ENCODE data around the gene ANKRD33B.
"Not testable (repeated sequence)": the region's sequence is repeated elsewhere in the genome, so short reads cannot be mapped to it uniquely, and the experiment has no call there.

Gene ANKRD33B

DNA sequence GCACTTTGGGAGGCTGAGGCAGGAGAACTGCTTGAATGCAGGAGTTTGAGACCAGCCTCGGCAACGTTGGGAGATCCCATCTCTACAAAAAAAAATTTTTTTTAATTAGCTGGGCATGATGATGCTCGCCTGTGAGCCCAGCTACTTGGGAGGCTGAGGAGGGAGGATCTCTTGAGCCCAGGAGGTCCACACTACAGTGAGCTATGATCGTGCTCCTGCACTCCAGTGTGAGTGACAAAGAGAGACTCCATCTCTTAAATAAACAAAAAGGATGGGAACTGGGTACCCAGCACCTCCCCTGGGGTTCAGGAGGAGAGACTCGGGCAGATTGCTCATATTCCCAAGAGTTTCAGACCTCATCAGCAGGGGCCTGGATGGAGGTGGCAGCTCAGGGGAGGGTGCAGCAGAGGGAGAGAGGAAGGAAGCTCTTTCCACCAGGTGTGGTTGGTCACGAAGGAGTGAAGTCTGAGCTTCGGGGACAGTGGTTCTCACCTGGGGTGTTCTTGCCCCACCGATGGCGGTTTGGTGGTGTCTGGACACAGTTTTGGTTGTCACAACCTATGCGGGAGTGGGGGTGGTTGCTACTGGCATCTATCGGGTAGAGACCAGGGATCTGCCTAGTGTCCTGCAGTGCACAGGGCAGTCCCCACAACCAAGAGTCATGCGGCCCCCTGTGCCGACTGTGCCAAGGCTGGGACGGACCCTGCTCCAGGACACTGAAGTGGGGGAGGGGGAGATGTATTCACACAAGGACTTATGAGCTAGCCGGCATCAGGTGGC is 72.7 kb downstream of the ANKRD33B start:
- Mint-ChIP-seq H3K4me3 (no peak overlapping the region), H3K4me1 (ENCODE audit: low read depth) (peaks cover 42% of the 10 kb centered on the region), H3K9me3 (peaks cover 11% of the 10 kb centered on the region), H3K36me3 (ENCODE audit: low read depth) (peaks cover 21% of the 10 kb centered on the region), H3K27ac (peak overlapping the region; percentile 94), H3K27me3 (ENCODE audit: low read depth) (no peaks in the 10 kb centered on the region)
- DNase-seq (ENCODE audit: low spot score): no peak

DNA sequence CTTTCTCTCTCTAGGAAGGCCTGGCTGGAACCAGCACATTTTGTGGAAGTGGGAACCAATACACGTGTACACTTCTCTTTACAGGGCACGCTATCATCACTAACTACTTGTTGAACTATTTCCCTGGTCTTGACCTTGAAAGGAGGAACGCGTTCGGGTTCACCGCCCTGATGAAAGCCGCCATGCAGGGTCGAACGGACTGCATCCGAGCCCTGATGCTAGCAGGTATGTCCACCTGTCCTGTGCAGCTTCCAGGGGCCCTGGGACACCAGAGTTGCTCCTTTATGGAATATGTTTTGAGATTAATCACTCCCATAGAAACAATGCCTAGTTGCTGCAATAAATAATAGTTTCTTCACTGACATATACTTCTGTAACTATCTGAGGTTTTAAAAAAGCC is 74.1 kb downstream of the ANKRD33B start:
- Mint-ChIP-seq H3K27ac (peak overlapping the region; percentile 23), H3K4me3 (no peak overlapping the region), H3K9me3 (peaks cover 11% of the 10 kb centered on the region), H3K36me3 (ENCODE audit: low read depth) (peaks cover 22% of the 10 kb centered on the region), H3K4me1 (ENCODE audit: low read depth) (peaks cover 37% of the 10 kb centered on the region), H3K27me3 (ENCODE audit: low read depth) (no peaks in the 10 kb centered on the region)
- DNase-seq (ENCODE audit: low spot score): no peak

DNA sequence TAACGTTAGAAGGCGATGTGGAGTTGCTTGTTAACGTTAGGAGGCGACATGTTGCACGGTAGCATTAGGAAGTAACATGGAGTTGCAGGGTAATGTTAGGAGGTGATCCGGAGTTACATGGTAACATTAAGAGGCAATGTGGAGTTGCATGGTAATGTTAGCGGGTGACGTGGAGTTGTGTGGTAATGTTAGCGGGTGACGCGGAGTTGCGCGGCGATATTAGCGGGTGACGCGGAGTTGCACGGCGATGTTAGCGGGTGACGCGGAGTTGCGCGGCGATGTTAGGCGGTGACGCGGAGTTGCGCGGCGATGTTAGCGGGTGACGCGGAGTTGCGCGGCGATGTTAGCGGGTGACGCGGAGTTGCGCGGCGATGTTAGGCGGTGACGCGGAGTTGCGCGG is 74.9 kb downstream of the ANKRD33B start:
- H3K27me3 Mint-ChIP-seq (ENCODE audit: low read depth); DNase-seq (ENCODE audit: low spot score); H3K27ac Mint-ChIP-seq; H3K4me3 Mint-ChIP-seq: not testable (repeated sequence)
- H3K9me3 Mint-ChIP-seq: peaks cover 11% of the 10 kb centered on the region
- H3K36me3 Mint-ChIP-seq (ENCODE audit: low read depth): peaks cover 20% of the 10 kb centered on the region
- peaks cover 32% of the 10 kb centered on the region for H3K4me1 Mint-ChIP-seq (ENCODE audit: low read depth)

DNA sequence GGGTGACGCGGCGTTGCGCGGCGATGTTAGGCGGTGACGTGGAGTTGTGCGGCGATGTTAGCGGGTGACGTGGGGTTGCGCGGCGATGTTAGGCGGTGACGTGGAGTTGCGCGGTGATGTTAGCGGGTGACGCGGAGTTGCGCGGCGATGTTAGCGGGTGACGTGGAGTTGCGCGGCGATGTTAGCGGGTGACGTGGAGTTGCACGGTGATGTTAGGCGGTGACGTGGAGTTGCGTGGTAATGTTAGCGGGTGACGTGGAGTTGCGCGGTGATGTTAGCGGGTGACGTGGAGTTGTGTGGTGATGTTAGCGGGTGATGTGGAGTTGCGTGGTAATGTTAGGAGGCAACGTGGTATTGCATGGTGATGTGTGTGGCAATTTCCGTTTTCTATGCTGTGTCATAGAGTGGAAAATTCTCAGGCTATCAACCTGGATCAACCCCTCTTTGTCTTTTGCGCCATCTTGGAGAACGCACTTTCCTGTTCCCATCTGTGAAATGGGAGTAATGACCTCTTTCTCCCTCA is 76.0 kb downstream of the ANKRD33B start:
- Mint-ChIP-seq H3K9me3 (peaks cover 11% of the 10 kb centered on the region), H3K4me1 (ENCODE audit: low read depth) (peaks cover 31% of the 10 kb centered on the region), H3K27ac (no peak overlapping the region), H3K4me3 (no peak overlapping the region), H3K27me3 (ENCODE audit: low read depth) (no peaks in the 10 kb centered on the region), H3K36me3 (ENCODE audit: low read depth) (peaks cover 19% of the 10 kb centered on the region)
- no peak for DNase-seq (ENCODE audit: low spot score)

DNA sequence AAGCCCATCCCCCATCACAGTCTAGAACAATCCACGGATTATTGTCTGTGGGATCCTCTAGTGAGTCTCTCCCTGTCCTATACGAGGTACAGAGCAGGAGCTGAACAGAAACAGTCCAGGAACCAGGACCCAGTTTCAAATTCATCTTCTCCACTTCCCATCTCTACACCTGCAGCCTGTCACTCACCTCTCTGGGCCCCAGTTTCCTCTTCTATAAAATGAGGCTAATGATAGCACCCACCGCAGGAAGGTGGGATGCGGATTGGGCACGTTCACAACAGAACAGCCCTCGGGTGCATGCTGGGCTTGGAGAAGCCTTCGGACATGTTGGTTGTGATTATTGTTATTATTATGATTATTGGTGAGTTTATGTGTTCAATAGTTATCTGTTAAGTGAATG is 78.5 kb downstream of the ANKRD33B start:
- Mint-ChIP-seq H3K9me3 (peaks cover 11% of the 10 kb centered on the region), H3K27ac (no peak overlapping the region), H3K4me1 (ENCODE audit: low read depth) (peaks cover 13% of the 10 kb centered on the region), H3K36me3 (ENCODE audit: low read depth) (peaks cover 22% of the 10 kb centered on the region), H3K27me3 (ENCODE audit: low read depth) (no peaks in the 10 kb centered on the region), H3K4me3 (no peak overlapping the region)
- no peak for DNase-seq (ENCODE audit: low spot score)

DNA sequence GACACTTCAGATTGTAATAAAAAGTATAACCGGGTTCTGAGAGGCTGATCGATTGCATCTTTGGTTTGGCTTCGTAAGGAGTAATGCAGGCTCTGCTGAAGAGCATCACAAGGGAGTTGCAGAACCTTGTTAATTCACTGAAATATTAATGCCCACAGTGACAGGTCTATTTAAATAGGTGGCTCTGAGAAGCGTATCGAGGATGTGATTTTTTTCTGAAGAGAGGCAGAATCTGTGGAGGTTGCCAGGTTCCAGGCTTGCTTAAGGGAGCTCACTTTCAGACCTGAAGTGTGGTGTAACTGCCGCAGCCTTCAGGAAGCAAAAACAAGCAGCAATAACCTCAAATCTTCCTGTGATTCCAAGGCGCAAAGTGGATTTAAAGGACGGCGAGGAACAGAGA is 80.3 kb downstream of the ANKRD33B start:
- Mint-ChIP-seq H3K36me3 (ENCODE audit: low read depth) (peaks cover 16% of the 10 kb centered on the region), H3K27ac (no peak overlapping the region), H3K4me3 (no peak overlapping the region), H3K27me3 (ENCODE audit: low read depth) (no peaks in the 10 kb centered on the region), H3K9me3 (peaks cover 6% of the 10 kb centered on the region), H3K4me1 (ENCODE audit: low read depth) (peaks cover 13% of the 10 kb centered on the region)
- no peak for DNase-seq (ENCODE audit: low spot score)

DNA sequence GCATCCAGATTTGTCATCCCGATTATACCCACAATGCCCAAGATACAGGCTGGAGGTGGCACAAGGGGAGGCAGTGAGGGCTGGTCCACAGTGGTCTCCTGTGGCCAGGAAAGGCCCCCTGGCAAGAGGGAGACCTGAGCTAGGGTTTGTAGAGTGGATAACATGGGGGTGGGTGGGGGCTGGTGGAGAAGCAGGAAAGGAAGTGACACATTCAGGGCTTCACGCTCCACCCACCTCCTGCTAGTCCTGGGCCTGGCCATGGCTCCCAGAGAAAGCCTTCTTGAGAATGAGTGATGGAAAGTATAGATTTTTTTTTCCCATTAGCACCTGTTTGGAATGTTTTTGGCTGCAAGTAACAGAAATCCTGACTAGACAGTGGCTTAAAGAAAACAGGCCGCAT is 81.3 kb downstream of the ANKRD33B start:
- DNase-seq (ENCODE audit: low spot score): peak; percentile 16
- Mint-ChIP-seq H3K9me3 (peaks cover 2% of the 10 kb centered on the region), H3K27me3 (ENCODE audit: low read depth) (no peaks in the 10 kb centered on the region), H3K4me3 (no peak overlapping the region), H3K27ac (no peak overlapping the region), H3K4me1 (ENCODE audit: low read depth) (peaks cover 13% of the 10 kb centered on the region), H3K36me3 (ENCODE audit: low read depth) (peaks cover 12% of the 10 kb centered on the region)

DNA sequence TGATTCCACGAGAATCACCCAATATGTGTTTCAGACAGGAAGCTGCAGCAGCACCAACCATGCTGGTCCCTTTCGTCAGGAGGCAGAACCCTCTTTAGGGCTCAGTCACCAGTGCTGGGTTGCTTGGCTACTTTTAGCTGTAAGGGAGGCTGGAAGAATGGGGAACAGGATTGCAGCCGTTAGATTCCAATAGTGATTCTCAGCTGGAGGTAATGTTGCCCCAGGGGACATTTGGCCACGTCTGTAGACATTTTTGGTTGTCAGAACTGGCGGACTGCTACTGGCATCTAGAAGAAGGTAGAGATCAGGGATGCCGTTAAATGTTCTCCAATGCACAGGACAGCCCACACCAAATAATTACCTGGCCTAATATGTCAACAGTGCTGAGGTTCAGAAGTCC is 81.8 kb downstream of the ANKRD33B start:
- peaks cover 13% of the 10 kb centered on the region for H3K4me1 Mint-ChIP-seq (ENCODE audit: low read depth)
- no peak for DNase-seq (ENCODE audit: low spot score)
- no peaks in the 10 kb centered on the region for H3K27me3 Mint-ChIP-seq (ENCODE audit: low read depth)
- peaks cover 11% of the 10 kb centered on the region for H3K36me3 Mint-ChIP-seq (ENCODE audit: low read depth)
- H3K27ac Mint-ChIP-seq: no peak overlapping the region
- no peak overlapping the region for H3K4me3 Mint-ChIP-seq
- H3K9me3 Mint-ChIP-seq: no peaks in the 10 kb centered on the region

DNA sequence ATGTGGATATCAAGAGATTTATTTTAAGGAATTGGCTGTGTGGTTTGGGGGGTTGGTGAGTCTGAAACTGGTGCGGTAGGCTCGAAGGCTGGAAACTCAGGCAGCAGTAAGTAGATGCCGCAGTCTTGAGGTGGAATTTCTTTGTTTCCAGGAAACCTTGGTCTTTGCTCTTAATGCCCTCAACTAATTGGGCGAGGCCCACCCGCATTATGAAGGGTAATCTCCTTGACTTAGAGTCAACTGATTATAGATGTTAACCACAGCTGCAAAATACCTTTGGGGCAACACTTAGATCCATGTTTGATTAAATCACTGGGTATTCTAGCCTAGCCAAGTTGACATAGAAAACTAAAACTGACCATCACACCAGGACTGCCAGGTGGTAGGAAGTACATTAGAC is 83.8 kb downstream of the ANKRD33B start:
- no peak overlapping the region for H3K4me3 Mint-ChIP-seq
- peaks cover 9% of the 10 kb centered on the region for H3K36me3 Mint-ChIP-seq (ENCODE audit: low read depth)
- no peaks in the 10 kb centered on the region for H3K27me3 Mint-ChIP-seq (ENCODE audit: low read depth)
- DNase-seq (ENCODE audit: low spot score): no peak
- H3K27ac Mint-ChIP-seq: no peak overlapping the region
- peaks cover 11% of the 10 kb centered on the region for H3K4me1 Mint-ChIP-seq (ENCODE audit: low read depth)
- H3K9me3 Mint-ChIP-seq: no peaks in the 10 kb centered on the region

DNA sequence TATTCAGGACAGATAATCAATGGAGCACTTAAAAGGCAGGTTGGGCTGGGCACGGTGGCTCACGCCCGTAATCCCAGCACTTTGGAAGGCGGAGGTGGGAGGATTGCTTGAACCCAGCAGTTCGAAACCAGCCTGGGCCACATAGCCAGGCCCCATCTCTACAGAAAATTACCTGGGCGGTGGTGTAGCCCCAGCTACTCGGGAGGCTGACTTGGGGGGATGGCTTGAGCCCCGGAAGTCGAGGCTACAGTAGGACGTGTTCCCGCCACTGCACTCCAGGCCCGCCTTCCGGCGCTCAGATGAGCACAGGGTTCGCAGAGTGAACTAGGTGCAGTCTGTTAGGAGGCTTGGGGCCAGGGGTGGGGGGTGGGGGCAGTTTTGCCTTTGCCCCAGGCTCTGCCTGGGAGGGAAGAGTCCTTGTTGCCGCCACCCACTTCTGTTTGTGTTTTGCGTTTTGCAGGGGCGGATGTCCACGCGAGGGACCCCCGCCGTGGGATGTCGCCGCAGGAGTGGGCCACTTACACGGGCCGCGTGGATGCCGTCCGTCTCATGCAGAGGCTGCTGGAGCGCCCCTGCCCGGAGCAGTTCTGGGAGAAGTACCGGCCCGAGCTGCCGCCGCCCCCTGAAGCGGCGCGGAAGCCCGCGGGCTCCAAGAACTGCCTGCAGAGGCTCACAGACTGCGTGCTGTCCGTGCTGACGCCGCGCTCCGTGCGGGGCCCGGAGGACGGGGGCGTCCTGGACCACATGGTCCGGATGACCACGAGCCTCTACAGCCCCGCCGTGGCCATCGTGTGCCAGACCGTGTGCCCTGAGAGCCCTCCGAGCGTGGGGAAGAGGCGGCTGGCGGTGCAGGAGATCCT is 85.2 kb downstream of the ANKRD33B start:
- DNase-seq (ENCODE audit: low spot score): no peak
- Mint-ChIP-seq H3K36me3 (ENCODE audit: low read depth) (peaks cover 9% of the 10 kb centered on the region), H3K9me3 (no peaks in the 10 kb centered on the region), H3K4me3 (no peak overlapping the region), H3K4me1 (ENCODE audit: low read depth) (peaks cover 11% of the 10 kb centered on the region), H3K27ac (no peak overlapping the region), H3K27me3 (ENCODE audit: low read depth) (no peaks in the 10 kb centered on the region)

DNA sequence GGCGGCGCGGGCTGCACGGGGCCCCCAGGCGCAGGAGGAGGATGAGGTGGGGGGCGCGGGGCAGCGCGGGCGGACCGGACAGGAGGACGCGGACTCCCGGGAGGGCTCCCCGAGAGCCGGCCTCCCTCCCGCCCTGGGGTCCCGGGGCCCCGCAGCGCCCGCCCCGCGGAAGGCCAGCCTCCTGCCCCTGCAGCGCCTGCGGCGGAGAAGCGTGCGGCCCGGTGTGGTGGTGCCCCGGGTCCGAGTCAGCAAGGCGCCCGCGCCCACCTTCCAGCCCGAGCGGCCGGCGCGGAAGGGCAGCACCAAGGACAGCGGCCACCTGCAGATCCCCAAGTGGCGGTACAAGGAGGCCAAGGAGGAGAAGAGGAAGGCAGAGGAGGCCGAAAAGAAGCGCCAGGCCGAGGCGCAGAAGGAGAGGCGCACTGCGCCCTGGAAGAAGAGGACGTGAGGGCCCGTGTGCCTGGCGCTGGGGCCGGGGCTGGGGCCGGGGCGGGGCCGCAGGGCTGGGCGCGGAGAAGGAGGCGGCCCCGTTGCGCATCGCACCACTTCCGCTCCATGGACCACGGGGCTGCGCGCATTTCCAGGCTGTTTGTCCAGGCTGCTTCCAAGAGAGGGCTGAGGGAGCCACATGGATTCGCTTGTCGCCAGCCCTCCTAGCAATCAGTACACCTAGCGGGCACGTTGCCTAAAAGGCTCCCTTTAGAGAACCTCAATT is 86.0 kb downstream of the ANKRD33B start:
- Mint-ChIP-seq H3K36me3 (ENCODE audit: low read depth) (peaks cover 7% of the 10 kb centered on the region), H3K27ac (no peak overlapping the region), H3K27me3 (ENCODE audit: low read depth) (no peaks in the 10 kb centered on the region), H3K9me3 (no peaks in the 10 kb centered on the region), H3K4me3 (no peak overlapping the region), H3K4me1 (ENCODE audit: low read depth) (peaks cover 3% of the 10 kb centered on the region)
- no peak for DNase-seq (ENCODE audit: low spot score)

DNA sequence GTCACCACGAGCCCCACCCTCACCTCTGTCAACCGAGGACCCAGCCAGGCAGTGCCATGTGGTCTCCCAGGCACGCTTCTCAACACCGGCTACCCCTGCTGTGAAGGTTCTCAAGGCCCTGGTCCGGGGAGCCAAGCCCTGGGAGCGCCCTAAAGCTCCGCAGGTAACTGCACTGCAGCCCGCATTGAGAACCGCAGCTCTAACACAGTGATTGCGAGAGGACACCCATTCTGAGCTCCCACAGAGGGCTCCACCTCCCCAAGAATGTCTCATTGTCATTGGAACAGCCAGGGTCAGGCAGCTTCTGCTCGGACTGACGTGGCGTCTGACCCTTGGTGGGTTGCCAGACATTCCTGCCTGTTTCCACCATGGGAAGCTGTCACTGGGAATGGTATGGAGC is 88.3 kb downstream of the ANKRD33B start:
- DNase-seq (ENCODE audit: low spot score): no peak
- H3K4me3 Mint-ChIP-seq: no peak overlapping the region
- no peak overlapping the region for H3K27ac Mint-ChIP-seq
- H3K4me1 Mint-ChIP-seq (ENCODE audit: low read depth): no peaks in the 10 kb centered on the region
- H3K9me3 Mint-ChIP-seq: no peaks in the 10 kb centered on the region
- no peaks in the 10 kb centered on the region for H3K27me3 Mint-ChIP-seq (ENCODE audit: low read depth)
- H3K36me3 Mint-ChIP-seq (ENCODE audit: low read depth): peaks cover 3% of the 10 kb centered on the region

DNA sequence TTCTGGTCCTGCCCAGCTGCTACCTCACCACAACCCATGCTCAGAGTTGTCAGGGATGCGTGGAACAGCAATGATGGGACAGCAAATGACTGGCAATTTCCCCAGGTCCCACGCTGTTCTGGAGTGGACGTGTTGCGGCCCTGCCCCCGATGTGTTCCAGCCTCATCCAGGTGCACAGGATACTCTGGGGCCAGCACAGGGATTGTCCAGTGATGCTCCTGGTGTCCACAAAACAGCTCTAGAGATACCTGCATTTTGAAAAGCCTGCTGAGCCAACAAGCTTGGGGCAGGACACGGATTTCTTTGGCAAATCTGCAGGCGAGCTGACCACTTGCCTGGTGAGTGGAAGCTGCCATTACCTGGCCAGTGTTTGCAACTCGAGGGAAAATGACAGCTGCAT is 88.7 kb downstream of the ANKRD33B start:
- H3K36me3 Mint-ChIP-seq (ENCODE audit: low read depth): peaks cover 3% of the 10 kb centered on the region
- no peaks in the 10 kb centered on the region for H3K9me3 Mint-ChIP-seq
- no peak overlapping the region for H3K27ac Mint-ChIP-seq
- no peaks in the 10 kb centered on the region for H3K4me1 Mint-ChIP-seq (ENCODE audit: low read depth)
- DNase-seq (ENCODE audit: low spot score): no peak
- no peak overlapping the region for H3K4me3 Mint-ChIP-seq
- H3K27me3 Mint-ChIP-seq (ENCODE audit: low read depth): no peaks in the 10 kb centered on the region

DNA sequence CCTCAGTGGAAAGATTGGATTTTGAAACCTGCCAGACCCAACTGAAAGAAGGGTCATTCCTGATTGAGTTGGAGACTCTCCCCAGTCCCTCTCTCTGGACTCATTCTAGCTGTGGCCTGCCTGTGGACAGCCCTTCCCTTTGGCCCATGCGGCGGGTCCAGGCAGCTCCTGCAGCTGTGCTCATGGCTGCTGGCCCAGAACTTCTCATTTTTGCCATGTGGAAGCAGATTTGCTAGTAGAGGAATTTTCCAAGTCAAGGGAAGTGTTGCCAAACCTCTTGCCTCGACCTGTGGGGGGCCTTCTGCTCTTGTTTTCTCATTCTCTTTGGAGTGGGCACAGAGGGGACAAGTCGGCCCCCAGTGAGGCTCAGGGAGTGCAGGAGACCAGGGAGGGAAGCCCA is 89.2 kb downstream of the ANKRD33B start:
- no peak for DNase-seq (ENCODE audit: low spot score)
- H3K9me3 Mint-ChIP-seq: no peaks in the 10 kb centered on the region
- H3K4me1 Mint-ChIP-seq (ENCODE audit: low read depth): no peaks in the 10 kb centered on the region
- H3K4me3 Mint-ChIP-seq: no peak overlapping the region
- peaks cover 3% of the 10 kb centered on the region for H3K36me3 Mint-ChIP-seq (ENCODE audit: low read depth)
- no peaks in the 10 kb centered on the region for H3K27me3 Mint-ChIP-seq (ENCODE audit: low read depth)
- H3K27ac Mint-ChIP-seq: no peak overlapping the region

Data from T-helper 2 cell treated with Interferon-gamma antibody and Interleukin-4, amounts not matched to agents 5 μg/mL and 100 μg/mL, for 36 hours (primary cell).